ENCODE data around the gene PCNX4.
A peak's percentile ranks its signal among the peaks of the same experiment; 100 is the strongest.

The PCNX4 gene

GRCh38 chr14:60188115-60188514 lies 96.4 kb downstream of the PCNX4 start:
- DNase-seq (ENCODE audit: extremely low spot score), result no peak
- ChIA-PET POLR2A (interaction anchor here (1.5 kb wide), 1 partner anchor 61 kb away, joined by 5 read pairs; the partner anchor contains the start of gene PPM1A), CTCF (no interaction called here)
- TF ChIP-seq TARDBP (IDR thresholded peaks at IDR 0.05) (no peak), ARNT (IDR thresholded peaks at IDR 0.05) (no peak), FOXA1 (IDR thresholded peaks at IDR 0.05) (no peak), FOXK2 (IDR thresholded peaks at IDR 0.05) (no peak), ZNF384 (IDR thresholded peaks at IDR 0.05) (no peak), NFRKB (IDR thresholded peaks at IDR 0.05) (no peak), CTBP1 (IDR thresholded peaks at IDR 0.05; ENCODE audit: borderline replicate concordance) (no peak), L3MBTL2 (conservative IDR thresholded peaks at IDR 0.05) (no peak), FOXM1 (IDR thresholded peaks at IDR 0.05; ENCODE audit: borderline replicate concordance) (no peak), HDGF (IDR thresholded peaks at IDR 0.05; ENCODE audit: borderline replicate concordance) (no peak), ELF4 (IDR thresholded peaks at IDR 0.05) (no peak), SUZ12 (IDR thresholded peaks at IDR 0.05) (no peak), BHLHE40 (IDR thresholded peaks at IDR 0.05; ENCODE audit: borderline replicate concordance) (no peak), SP1 (IDR thresholded peaks at IDR 0.05) (no peak), LEF1 (IDR thresholded peaks at IDR 0.05; ENCODE audit: borderline replicate concordance) (no peak)
- TF ChIP-seq, protein P1, sequence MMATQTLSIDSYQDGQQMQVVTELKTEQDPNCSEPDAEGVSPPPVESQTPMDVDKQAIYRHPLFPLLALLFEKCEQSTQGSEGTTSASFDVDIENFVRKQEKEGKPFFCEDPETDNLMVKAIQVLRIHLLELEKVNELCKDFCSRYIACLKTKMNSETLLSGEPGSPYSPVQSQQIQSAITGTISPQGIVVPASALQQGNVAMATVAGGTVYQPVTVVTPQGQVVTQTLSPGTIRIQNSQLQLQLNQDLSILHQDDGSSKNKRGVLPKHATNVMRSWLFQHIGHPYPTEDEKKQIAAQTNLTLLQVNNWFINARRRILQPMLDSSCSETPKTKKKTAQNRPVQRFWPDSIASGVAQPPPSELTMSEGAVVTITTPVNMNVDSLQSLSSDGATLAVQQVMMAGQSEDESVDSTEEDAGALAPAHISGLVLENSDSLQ (IDR thresholded peaks at IDR 0.05), result no peak

DNA sequence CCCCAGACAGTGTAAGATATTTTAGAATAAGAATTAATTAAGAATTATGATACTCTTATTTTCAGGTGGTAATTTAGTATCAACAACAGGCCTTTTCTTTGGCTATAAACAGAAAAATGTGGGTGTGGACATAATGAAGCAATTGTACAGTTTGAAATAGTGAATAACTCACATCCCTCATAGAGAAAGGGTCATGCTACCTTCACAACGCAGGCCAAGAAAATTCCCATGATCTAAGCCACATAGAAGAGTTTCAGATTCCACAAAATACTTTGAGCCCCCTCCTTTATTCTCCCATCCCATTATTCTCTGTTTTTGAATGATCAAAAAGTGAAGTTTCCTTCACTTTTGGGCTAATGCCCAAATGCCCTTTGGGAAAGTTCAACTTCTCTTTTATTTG lies 97.0 kb downstream of the PCNX4 start:
- POLR2A ChIA-PET, result interaction anchor here (0.9 kb wide), 1 partner anchor 60 kb away, joined by 4 read pairs; the partner anchor contains the start of gene PPM1A
- CTCF ChIA-PET, result no interaction called here
- TF ChIP-seq, protein P1 (IDR thresholded peaks at IDR 0.05), result no peak
- no peak for TF ChIP-seq ELF4 (IDR thresholded peaks at IDR 0.05)
- no peak for TF ChIP-seq NFRKB (IDR thresholded peaks at IDR 0.05)
- no peak for TF ChIP-seq ZNF384 (IDR thresholded peaks at IDR 0.05)
- no peak for TF ChIP-seq SP1 (IDR thresholded peaks at IDR 0.05)
- DNase-seq (ENCODE audit: extremely low spot score), result no peak

DNA sequence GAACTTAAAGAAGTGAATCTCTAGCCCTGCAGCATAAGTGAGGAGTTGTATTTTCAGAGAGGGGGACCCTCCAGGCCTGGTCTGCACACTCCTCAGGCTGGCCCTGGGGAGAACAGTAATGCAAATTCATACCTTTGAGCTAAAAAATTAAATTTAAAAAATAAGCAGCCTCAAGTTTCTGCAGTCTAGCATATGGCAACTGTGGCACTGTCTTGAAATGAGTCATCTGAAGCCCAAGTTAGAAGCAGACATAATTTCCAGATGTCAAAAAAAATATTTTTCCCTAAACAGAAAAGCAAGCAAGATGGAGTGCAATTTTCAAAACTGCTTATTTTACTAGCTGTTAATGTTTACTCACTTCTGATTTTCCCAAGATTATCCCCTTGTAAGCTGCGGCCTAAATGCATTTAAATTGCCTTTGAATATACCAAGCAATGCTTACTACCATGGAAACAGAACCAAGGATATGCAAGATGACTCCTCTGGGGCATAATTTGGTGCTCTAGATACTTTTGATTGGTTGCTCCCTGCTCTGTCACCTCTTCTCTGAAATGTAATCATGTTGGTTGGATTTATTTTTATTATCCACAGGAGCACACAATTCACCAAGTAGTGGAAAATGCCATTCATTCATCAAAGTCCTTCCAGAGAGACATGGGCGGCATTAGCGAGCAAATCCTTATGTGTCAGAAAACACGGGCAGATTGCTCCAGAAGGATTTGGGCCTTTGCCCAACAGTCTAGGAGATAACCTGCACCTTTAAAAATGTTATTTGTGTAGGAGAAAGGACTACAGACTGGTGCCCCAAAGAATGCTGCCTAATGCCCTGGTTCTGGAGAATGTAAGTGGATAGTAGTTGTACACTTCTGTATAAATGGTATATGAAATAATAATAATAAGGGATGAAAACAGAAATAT lies 98.5 kb downstream of the PCNX4 start:
- POLR2A ChIA-PET, result no interaction called here
- DNase-seq (ENCODE audit: extremely low spot score), result no peak
- CTCF ChIA-PET, result interaction anchor here (0.5 kb wide), 1 partner anchor 398 kb away, joined by 3 read pairs; no protein-coding TSS in a partner anchor
- TF ChIP-seq FOXK2 (IDR thresholded peaks at IDR 0.05) (no peak), ARNT (IDR thresholded peaks at IDR 0.05) (no peak), ZNF384 (IDR thresholded peaks at IDR 0.05) (no peak), CTBP1 (IDR thresholded peaks at IDR 0.05; ENCODE audit: borderline replicate concordance) (no peak), NFRKB (IDR thresholded peaks at IDR 0.05) (no peak), TARDBP (IDR thresholded peaks at IDR 0.05) (no peak), HDGF (IDR thresholded peaks at IDR 0.05; ENCODE audit: borderline replicate concordance) (no peak), SUZ12 (IDR thresholded peaks at IDR 0.05) (no peak), ELF4 (IDR thresholded peaks at IDR 0.05) (no peak), LEF1 (IDR thresholded peaks at IDR 0.05; ENCODE audit: borderline replicate concordance) (no peak), L3MBTL2 (conservative IDR thresholded peaks at IDR 0.05) (no peak), BHLHE40 (IDR thresholded peaks at IDR 0.05; ENCODE audit: borderline replicate concordance) (no peak), SP1 (IDR thresholded peaks at IDR 0.05) (no peak), FOXA1 (IDR thresholded peaks at IDR 0.05) (no peak), FOXM1 (IDR thresholded peaks at IDR 0.05; ENCODE audit: borderline replicate concordance) (no peak)
- TF ChIP-seq, protein P1 (IDR thresholded peaks at IDR 0.05), result no peak

- ChIA-PET CTCF (interaction anchor here (0.9 kb wide), 1 partner anchor 136 kb away, joined by 4 read pairs; no protein-coding TSS in a partner anchor), POLR2A (interaction anchor here (1.0 to 1.1 kb wide), 2 partner anchors 54 kb away, joined by 3 read pairs; partner anchors contain the start of gene PPM1A)
- no peak for DNase-seq (ENCODE audit: extremely low spot score)
These were observed 103.6 kb downstream of the PCNX4 start for GRCh38 chr14:60195179-60195810.

GRCh38 chr14:60196291-60196690 lies 104.6 kb downstream of the PCNX4 start:
- CTCF ChIA-PET, result interaction anchor here (0.9 kb wide), 1 partner anchor 135 kb away, joined by 4 read pairs; no protein-coding TSS in a partner anchor
- POLR2A ChIA-PET, result interaction anchor here (1.0 kb wide), 1 partner anchor 53 kb away, joined by 3 read pairs; the partner anchor contains the start of gene PPM1A

More at GRCh38 chr14:60195179-60195810, 103.6 kb downstream of the PCNX4 start:
- TF ChIP-seq NFRKB (IDR thresholded peaks at IDR 0.05), result no peak
- TF ChIP-seq, protein P1 (IDR thresholded peaks at IDR 0.05), result peak; percentile 38; the same call in 1 of the 2 replicates

More at GRCh38 chr14:60196291-60196690, 104.6 kb downstream of the PCNX4 start:
- no peak for TF ChIP-seq SP1 (IDR thresholded peaks at IDR 0.05)
- no peak for TF ChIP-seq ARNT (IDR thresholded peaks at IDR 0.05)
- TF ChIP-seq L3MBTL2 (conservative IDR thresholded peaks at IDR 0.05), result no peak
- TF ChIP-seq FOXA1 (IDR thresholded peaks at IDR 0.05), result no peak
- TF ChIP-seq FOXK2 (IDR thresholded peaks at IDR 0.05), result no peak
- no peak for TF ChIP-seq ZNF384 (IDR thresholded peaks at IDR 0.05)
- TF ChIP-seq TARDBP (IDR thresholded peaks at IDR 0.05), result no peak
- no peak for TF ChIP-seq FOXM1 (IDR thresholded peaks at IDR 0.05; ENCODE audit: borderline replicate concordance)
- no peak for TF ChIP-seq SUZ12 (IDR thresholded peaks at IDR 0.05)
- no peak for TF ChIP-seq ELF4 (IDR thresholded peaks at IDR 0.05)
- no peak for TF ChIP-seq HDGF (IDR thresholded peaks at IDR 0.05; ENCODE audit: borderline replicate concordance)
- no peak for TF ChIP-seq BHLHE40 (IDR thresholded peaks at IDR 0.05; ENCODE audit: borderline replicate concordance)
- no peak for TF ChIP-seq CTBP1 (IDR thresholded peaks at IDR 0.05; ENCODE audit: borderline replicate concordance)
- TF ChIP-seq NFRKB (IDR thresholded peaks at IDR 0.05), result no peak
- TF ChIP-seq LEF1 (IDR thresholded peaks at IDR 0.05; ENCODE audit: borderline replicate concordance), result no peak
- TF ChIP-seq, protein P1 (IDR thresholded peaks at IDR 0.05), result no peak
- DNase-seq (ENCODE audit: extremely low spot score), result no peak

All from HEK293T (cell line).